Liver (tissue), 3 donors: Measurements from ENCODE around the gene GTF2H1.

Experiments
- CTCF ChIP-seq: fragments of 150-350 bp; IDR thresholded peaks from 2 replicates; pipeline ENCODE4 v1.5.1; 2017; ENCODE audit warnings: improper control_type of control experiment, low read depth, low read length; ENCODE audit not compliant: missing input control
- EGR1 ChIP-seq, 2 donors: IDR thresholded peaks; 2 replicates each; pipeline ENCODE4 v1.6.1; 2016 to 2018; ENCODE audit warnings: antibody characterized with exemption in 2 of 2, low read depth in 2 of 2
- GABPA ChIP-seq, 2 donors: IDR thresholded peaks in 1 of 2; conservative IDR thresholded peaks in 1 of 2; 2 replicates each; pipeline ENCODE4 v1.6.1; 2016; ENCODE audit warnings: antibody characterized with exemption in 2 of 2, mild to moderate bottlenecking in 1 of 2, moderate library complexity in 1 of 2
- JUND ChIP-seq, 2 donors: IDR thresholded peaks; 2 replicates each; pipeline ENCODE4 v1.6.1; 2016; ENCODE audit warnings: antibody characterized with exemption in 2 of 2
- MAX ChIP-seq: IDR thresholded peaks from 2 replicates; pipeline ENCODE4 v1.6.1; 2016; ENCODE audit warnings: antibody characterized with exemption
- RAD21 ChIP-seq, 2 donors: IDR thresholded peaks; 2 replicates each; pipeline ENCODE4 v1.6.1; 2016; ENCODE audit warnings: antibody characterized with exemption in 2 of 2, mild to moderate bottlenecking in 2 of 2
- REST ChIP-seq: IDR thresholded peaks from 2 replicates; pipeline ENCODE4 v1.6.1; 2016; ENCODE audit warnings: antibody characterized with exemption, mild to moderate bottlenecking
- SP1 ChIP-seq: IDR thresholded peaks from 2 replicates; pipeline ENCODE4 v1.6.1; 2018; ENCODE audit warnings: antibody characterized with exemption, mild to moderate bottlenecking
- TAF1 ChIP-seq: conservative IDR thresholded peaks from 2 replicates; pipeline ENCODE4 v1.6.1; 2016; ENCODE audit warnings: antibody characterized with exemption, mild to moderate bottlenecking
- donor health status: healthy.
- donor health status: healthy.

GRCh38 chr11:18374956-18375355 is 52.6 kb downstream of the GTF2H1 start:
- TF ChIP-seq CTCF (no peak), TAF1 (no peak), GABPA (IDR thresholded peaks at IDR 0.05 in 1 of 2, conservative IDR thresholded peaks at IDR 0.05 in 1 of 2) (no peak), MAX (no peak), EGR1 (IDR thresholded peaks at IDR 0.05; ENCODE audit: low read depth in 2 of 2) (no peak), RAD21 (IDR thresholded peaks at IDR 0.05) (no peak), SP1 (no peak), REST (no peak), JUND (IDR thresholded peaks at IDR 0.05) (no peak)
